ENCODE measurements around the gene PIK3C2A.
A peak's percentile ranks its signal among the peaks of the same experiment; 100 is the strongest.
"Not testable (repeated sequence)": the region's sequence is repeated elsewhere in the genome, so short reads cannot be mapped to it uniquely, and the experiment has no call there.

Gene PIK3C2A

GRCh38 chr11:17207317-17208256, at the start of gene PIK3C2A:
Gene PIK3C2A (minus strand): TSS chr11:17207986. CDS start chr11:17169741, 38,245 bp downstream.
- DNase-seq (ENCODE audit: low read depth in 2 of 2) = peak; percentile 77 to 89

DNA sequence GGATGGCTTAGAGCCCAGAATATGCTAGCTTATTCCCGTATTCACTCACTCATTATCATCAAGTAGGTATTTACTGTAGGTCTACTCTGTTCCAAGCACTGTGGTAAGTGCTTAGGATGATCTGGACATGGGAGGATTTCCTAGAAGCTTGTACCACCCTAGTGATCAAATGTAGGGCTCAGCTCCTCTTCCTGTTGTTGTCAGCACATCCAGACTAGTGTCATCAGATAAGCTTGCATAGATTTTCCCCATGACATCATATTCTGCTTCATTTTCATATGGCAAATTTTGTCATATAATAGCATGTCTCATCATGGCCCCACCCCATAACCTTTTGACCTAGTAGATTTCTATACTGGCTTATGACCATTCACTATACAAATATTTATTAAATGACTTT, 49.4 kb upstream of the PIK3C2A start:
- DNase-seq (ENCODE audit: low read depth in 2 of 2) = no peak

GRCh38 chr11:17256512-17256911, 48.7 kb upstream of the PIK3C2A start:
- DNase-seq (ENCODE audit: low read depth in 2 of 2) = no peak

DNA sequence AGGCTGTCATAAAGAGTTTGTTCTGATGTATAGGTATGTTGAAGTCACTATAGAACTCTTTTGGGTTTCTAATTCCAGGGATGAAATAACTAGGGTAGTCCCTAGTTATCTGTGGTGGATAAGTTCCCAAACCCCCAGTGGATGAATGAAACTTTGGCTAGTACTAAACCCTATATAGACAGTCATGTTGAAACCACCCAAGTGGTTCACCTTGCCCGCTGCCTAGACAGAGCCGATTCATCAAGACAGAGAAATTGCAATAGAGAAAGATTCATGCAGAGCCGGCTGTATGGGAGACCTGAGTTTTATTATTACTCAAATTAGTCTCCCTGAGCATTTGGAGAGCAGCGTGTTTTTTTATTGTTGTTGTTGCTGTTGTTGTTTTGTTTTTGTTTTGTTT, 44.9 kb upstream of the PIK3C2A start:
- DNase-seq (ENCODE audit: low read depth in 2 of 2) = no peak

DNA sequence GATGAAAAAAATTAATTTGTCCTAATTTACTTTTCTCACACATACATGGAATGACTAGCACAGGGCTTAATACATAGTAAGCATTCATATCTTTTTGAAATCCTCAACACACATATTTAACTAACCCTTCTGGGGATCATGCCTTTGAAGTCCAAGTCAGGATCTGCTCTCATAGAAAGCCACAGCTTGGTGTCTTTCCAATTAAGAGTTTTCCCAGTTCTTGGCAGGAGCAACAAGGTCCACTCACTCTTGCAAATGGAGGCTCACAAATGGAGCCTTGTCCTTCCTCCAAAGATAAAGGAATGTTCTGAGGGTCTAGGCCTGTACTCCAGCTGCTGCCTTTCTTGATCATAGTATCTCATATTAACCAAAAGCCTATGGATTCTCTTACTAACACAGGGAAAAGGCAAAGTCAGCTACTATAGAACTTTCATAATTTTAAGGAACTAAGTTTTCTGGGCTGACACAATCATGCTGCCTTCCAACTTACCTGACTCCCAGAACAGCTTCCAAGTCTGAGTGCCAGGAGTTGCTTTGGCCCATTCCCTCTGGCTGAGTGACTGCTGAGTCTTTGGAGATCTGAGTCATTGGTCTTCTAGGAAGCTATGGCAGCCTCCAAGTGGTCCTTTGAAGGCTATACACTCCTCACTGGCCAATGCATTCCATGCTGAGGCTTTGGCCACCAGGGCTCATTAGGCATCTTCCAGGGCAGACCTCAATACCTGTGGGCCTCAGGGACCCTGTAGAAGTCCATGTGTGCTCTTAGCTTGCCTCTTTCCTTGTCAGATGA, 43.0 kb upstream of the PIK3C2A start:
- no peak for DNase-seq (ENCODE audit: low read depth in 2 of 2)

DNA sequence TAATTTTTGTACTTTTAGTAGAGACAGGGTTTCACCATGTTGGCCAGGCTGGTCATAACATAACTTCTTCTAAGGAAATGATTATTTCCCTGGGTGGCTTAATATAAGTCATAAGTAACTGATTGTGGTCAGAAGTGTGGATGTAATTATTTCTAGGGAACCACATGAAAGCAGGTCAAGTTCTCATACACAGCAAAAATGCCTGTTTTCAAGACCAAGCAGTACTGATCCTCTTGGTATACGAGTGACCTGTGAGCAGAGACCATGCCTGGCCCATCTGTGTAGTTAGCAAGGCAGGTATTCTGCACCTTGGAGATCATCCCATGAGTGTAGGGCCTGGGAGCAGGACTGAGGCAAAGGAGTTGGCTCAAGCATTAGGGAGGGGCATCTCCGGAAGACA, 36.3 kb upstream of the PIK3C2A start:
- no peak for DNase-seq (ENCODE audit: low read depth in 2 of 2)

DNA sequence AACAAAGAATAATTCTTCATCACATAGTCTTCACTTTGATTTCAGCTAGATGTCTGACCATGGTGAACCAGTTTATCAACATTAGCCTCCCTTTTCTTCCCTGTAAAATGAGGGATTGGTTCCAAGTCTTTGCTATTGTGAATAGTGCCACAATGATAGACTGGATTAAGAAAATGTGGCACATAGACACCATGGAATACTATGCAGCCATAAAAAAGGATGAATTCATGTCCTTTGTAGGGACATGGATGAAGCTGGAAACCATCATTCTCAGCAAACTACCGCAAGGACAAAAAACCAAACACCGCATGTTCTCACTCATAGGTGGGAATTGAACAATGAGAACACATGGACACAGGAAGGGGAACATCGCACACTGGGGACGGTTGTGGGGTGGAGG, 35.2 kb upstream of the PIK3C2A start:
- not testable (repeated sequence) for DNase-seq (ENCODE audit: low read depth in 2 of 2)

DNA sequence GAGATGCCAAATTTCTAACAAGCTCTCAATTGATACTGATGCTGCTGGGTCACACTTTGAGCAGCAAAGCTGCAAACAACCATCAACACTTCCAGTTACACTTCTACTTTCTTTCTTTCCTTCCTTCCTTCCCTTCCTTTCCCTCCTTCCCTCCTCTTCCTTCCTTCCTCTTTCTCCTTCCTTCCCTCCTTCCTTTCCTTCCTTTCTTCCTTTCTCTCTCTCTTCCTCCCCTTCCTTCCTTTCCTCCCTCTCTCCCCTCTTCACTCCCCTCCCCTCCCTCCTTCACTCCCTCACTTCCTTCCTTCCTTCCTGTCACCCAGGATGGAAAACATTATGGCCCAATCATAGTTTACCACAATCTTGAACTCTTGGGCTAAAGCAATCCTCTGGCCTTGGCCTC, 33.0 kb upstream of the PIK3C2A start:
- no peak for DNase-seq (ENCODE audit: low read depth in 2 of 2)

- DNase-seq (ENCODE audit: low read depth in 2 of 2) = not testable (repeated sequence)
Observed at GRCh38 chr11:17239927-17240326, 32.1 kb upstream of the PIK3C2A start.

DNA sequence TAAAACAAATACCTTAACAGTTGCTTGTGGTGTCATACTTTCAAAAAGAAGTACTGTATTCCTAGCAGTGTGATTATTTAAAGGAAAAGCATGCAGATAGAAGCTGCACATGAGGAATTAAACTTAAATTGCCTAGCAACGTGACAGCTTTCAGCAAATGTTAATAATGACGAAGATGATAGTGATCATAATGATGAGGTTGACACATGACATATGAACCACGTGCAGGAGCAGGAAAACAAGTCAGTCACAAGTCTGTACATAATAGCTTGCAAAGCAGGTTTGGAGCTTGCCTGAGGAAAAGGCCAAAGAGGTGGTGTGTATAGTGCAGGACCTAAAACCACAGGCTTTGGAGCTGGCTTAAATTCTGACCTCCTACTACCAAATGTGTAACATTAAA, 30.6 kb upstream of the PIK3C2A start:
- no peak for DNase-seq (ENCODE audit: low read depth in 2 of 2)

DNA sequence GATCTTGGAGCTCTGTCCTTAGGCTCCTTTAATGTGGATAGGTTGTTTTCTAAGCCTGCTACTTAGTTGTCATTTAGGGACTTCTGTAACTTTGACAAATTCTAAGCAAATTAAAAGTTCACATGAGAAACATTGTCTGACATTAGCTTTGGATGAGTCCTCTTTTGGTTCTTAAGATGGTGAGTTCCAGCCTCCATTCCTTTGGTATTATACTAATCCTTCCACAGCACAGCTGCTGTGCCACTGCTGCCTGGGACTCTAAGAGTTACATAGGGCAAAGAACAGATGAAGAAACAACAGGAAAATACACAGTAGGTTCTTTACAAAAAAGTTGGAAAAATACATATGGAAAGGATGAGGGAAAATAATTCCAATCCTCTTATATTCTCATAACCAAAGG, 25.3 kb upstream of the PIK3C2A start:
- DNase-seq (ENCODE audit: low read depth in 2 of 2) = no peak

DNA sequence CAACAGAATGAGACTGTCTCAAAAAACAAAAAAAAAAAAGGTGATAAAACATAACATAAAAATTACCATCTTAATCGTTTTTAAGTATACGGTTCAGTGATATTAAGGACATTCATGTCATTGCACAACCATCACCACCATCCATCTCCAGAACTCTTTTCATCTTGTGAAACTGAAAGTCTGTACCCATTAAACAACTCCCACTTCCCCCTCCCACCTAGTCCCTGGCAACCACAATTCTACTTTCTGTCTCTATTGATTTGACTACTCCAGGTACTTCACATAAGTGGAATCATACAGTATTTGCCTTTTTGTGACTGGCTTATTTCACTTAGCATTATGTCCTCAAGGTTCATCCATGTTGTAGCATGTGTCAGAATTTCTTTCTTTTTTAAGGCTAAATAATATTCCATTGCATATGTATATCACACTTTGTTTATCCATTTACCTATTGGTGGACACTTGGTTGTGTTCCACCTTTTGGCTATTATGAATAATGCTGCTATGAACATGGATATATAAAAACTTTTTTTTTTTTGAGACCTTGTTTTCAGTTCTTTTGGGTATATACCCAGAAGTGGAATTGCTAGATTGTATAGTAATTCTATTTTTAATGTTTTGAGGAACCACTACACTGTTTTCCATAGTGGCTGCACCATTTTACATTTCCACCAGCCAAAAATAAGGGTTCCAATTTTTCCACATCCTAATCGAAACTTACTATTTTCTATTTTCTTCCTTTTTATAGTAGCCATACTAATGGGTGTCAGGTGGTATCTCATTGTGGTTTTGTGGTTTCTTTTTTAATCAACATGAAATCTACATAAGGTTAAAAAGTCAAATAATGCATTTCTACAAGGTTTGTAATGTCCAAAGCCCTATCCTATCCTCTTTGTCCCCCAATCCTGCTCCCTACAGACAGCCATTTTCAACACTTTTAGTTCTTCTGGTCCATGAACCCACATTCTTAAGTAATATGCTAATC, 23.4 kb upstream of the PIK3C2A start:
- no peak for DNase-seq (ENCODE audit: low read depth in 2 of 2)

- DNase-seq (ENCODE audit: low read depth in 2 of 2) = no peak
Observed at GRCh38 chr11:17229481-17230152, 21.8 kb upstream of the PIK3C2A start.

DNA sequence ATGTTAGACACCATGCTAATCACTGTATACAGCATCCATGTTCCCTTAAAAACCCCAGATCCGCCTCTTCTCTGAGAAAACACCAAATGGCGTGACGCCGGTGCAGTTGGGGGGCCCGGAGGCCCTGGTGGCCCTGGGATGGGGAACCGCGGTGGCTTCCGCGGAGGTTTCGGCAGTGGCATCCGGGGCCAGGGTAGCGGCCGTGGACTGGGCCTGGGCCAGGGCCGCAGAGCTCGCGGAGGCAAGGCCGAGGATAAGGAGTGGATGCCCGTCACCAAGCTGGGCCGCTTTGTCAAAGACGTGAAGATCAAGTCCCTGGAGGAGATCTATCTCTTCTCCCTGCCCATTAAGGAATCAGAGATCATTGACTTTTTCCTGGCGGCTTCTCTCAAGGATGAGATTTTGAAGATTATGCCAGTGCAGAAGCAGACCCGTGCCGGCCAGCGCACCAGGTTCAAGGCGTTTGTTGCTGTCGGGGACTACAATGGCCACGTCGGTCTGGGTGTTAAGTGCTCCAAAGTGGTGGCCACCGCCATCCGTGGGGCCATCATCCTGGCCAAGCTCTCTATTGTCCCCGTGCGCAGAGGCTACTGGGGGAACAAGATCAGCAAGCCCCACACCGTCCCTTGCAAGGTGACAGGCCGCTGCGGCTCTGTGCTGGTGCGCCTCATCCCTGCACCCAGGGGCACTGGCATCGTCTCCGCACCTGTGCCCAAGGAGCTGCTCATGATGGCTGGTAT, 20.6 kb upstream of the PIK3C2A start:
- not testable (repeated sequence) for DNase-seq (ENCODE audit: low read depth in 2 of 2)

GRCh38 chr11:17224727-17225126, 16.9 kb upstream of the PIK3C2A start:
- DNase-seq (ENCODE audit: low read depth in 2 of 2) = no peak

- DNase-seq (ENCODE audit: low read depth in 2 of 2) = no peak
Observed at GRCh38 chr11:17221968-17222367, 14.2 kb upstream of the PIK3C2A start.

GRCh38 chr11:17219016-17219415, 11.2 kb upstream of the PIK3C2A start:
- no peak for DNase-seq (ENCODE audit: low read depth in 2 of 2)

- DNase-seq (ENCODE audit: low read depth in 2 of 2) = no peak
Observed at GRCh38 chr11:17218403-17218802, 10.6 kb upstream of the PIK3C2A start.

- no peak for DNase-seq (ENCODE audit: low read depth in 2 of 2)
Observed at GRCh38 chr11:17217401-17217800, 9.6 kb upstream of the PIK3C2A start.

- DNase-seq (ENCODE audit: low read depth in 2 of 2) = no peak
Observed at GRCh38 chr11:17214338-17214737, 6.6 kb upstream of the PIK3C2A start.
